A549 (cell line): ENCODE measurements around the gene NDUFAF3. TPM values are rescaled to one million over a fixed set of nuclear protein-coding genes. Genes with fewer than 3 reads are reported as not detected.

Experiments
- ATAC-seq, 2 experiments: fragments of 200-7000 bp in 1 of 2; fragments of >200 bp in 1 of 2; cut with Nextera tagmentation in 1 of 2; cut with Tn5 transposase in 1 of 2; 3 replicates each; pipeline versions ENCODE4 v1.8.0 to v1.9.1; 2018 to 2020; ENCODE audit warnings: mild to moderate bottlenecking in 1 of 2, moderate library complexity in 1 of 2
- CTCF ChIA-PET: fragments of 300-600 bp; sonication (Branson Sonifier 250); formaldehyde crosslinking; extraction: SDS; loops from one replicate; lab custom pipeline; 2021; ENCODE audit warnings: antibody characterized with exemption, inconsistent platforms; lab: Yijun Ruan, JAX
- POLR2A ChIA-PET: fragments of 350-600 bp; formaldehyde crosslinking; extraction: SDS; loops from one replicate; lab custom pipeline; 2021; ENCODE audit warnings: antibody characterized with exemption, inconsistent platforms; lab: Yijun Ruan, JAX
- DNase-seq, 2 experiments: peaks; one replicate each; pipeline versions ENCODE4 v3.0.0 to v3.0.0-alpha.2; 2011 to 2016; ENCODE audit warnings: low read depth in 1 of 2, low spot score in 1 of 2
- FAIRE-seq: peaks from 2 replicates; lab custom pipeline; 2011; peaks lifted over from hg19 to GRCh38; lab: Jason Lieb, UNC
- H3K27ac ChIP-seq, 2 experiments: fragments of >200 bp; sonication (Bioruptor Twin); formaldehyde crosslinking; 3 replicates each; pipeline ENCODE4 v1.5.1; 2016 to 2017
- H3K4me1 ChIP-seq: fragments of >200 bp; sonication (Bioruptor Twin); formaldehyde crosslinking; 3 replicates; pipeline ENCODE4 v1.6.1; 2016
- H3K4me2 ChIP-seq: fragments of >200 bp; sonication (Bioruptor Twin); formaldehyde crosslinking; 3 replicates; pipeline ENCODE4 v1.6.1; 2016
- H3K4me3 ChIP-seq: fragments of >200 bp; sonication (Bioruptor Twin); formaldehyde crosslinking; 3 replicates; pipeline ENCODE4 v1.5.1; 2016
- H3K9me3 ChIP-seq: fragments of >200 bp; sonication (Bioruptor Twin); formaldehyde crosslinking; 3 replicates; pipeline ENCODE4 v1.6.1; 2016
- BHLHE40 ChIP-seq: IDR thresholded peaks from 2 replicates; pipeline ENCODE4 v1.6.1; 2012; ENCODE audit warnings: low read depth, low read length, inconsistent platforms
- CBX2 ChIP-seq: fragments of 200-600 bp; sonication (generic); IDR thresholded peaks from 2 replicates; pipeline ENCODE4 v1.6.1; 2016; ENCODE audit warnings: low read depth, mild to moderate bottlenecking, borderline replicate concordance
- CBX8 ChIP-seq: fragments of 200-600 bp; sonication (generic); IDR thresholded peaks from 2 replicates; pipeline ENCODE4 v1.6.1; 2016
- EP300 ChIP-seq, 2 experiments: fragments of >200 bp; sonication (Bioruptor Twin); formaldehyde crosslinking; IDR thresholded peaks; 2 replicates in 1 of 2; 3 replicates in 1 of 2; pipeline ENCODE4 v1.6.1; 2016 to 2017
- ESRRA ChIP-seq: fragments of 150-350 bp; IDR thresholded peaks from 2 replicates; pipeline ENCODE4 v1.6.1; 2014; ENCODE audit warnings: mild to moderate bottlenecking, low read length, borderline replicate concordance
- FOSB ChIP-seq: fragments of 250-450 bp; sonication (Bioruptor Pico); IDR thresholded peaks from 2 replicates; pipeline ENCODE4 v1.5.0; 2020; ENCODE audit warnings: mild to moderate bottlenecking, moderate library complexity
- FOXS1 ChIP-seq: fragments of 250-450 bp; sonication (Bioruptor Pico); IDR thresholded peaks from 2 replicates; pipeline ENCODE4 v1.5.0; 2020; ENCODE audit warnings: mild to moderate bottlenecking, moderate library complexity
- GATA3 ChIP-seq: IDR thresholded peaks from 2 replicates; pipeline ENCODE4 v1.6.1; 2012; ENCODE audit warnings: borderline replicate concordance
- HOXA7 ChIP-seq: fragments of 250-450 bp; sonication (Bioruptor Pico); IDR thresholded peaks from 2 replicates; pipeline ENCODE4 v1.5.0; 2020; ENCODE audit warnings: mild to moderate bottlenecking, moderate library complexity
- HOXB13 ChIP-seq: fragments of 250-450 bp; sonication (Bioruptor Pico); IDR thresholded peaks from 2 replicates; pipeline ENCODE4 v1.5.0; 2020; ENCODE audit warnings: low read depth, mild to moderate bottlenecking, moderate library complexity
- HOXB5 ChIP-seq: fragments of 250-450 bp; sonication (Bioruptor Pico); IDR thresholded peaks from 2 replicates; pipeline ENCODE4 v1.5.0; 2020; ENCODE audit warnings: mild to moderate bottlenecking, moderate library complexity
- JUNB ChIP-seq: fragments of >200 bp; sonication (Bioruptor Twin); formaldehyde crosslinking; IDR thresholded peaks from 2 replicates; pipeline ENCODE4 v1.6.1; 2016
- KDM1A ChIP-seq: fragments of 200-600 bp; sonication (generic); IDR thresholded peaks from 2 replicates; pipeline ENCODE4 v1.6.1; 2016; ENCODE audit warnings: low read depth, mild to moderate bottlenecking
- MAZ ChIP-seq: fragments of 150-350 bp; IDR thresholded peaks from 2 replicates; pipeline ENCODE4 v1.6.1; 2014; ENCODE audit warnings: antibody characterized with exemption, low read depth, low read length, borderline replicate concordance
- PHF8 ChIP-seq: fragments of 200-600 bp; sonication (generic); IDR thresholded peaks from 2 replicates; pipeline ENCODE4 v1.6.1; 2016; ENCODE audit warnings: low read depth, mild to moderate bottlenecking, antibody characterized with exemption, moderate library complexity, borderline replicate concordance
- POLR2A ChIP-seq: IDR thresholded peaks from 2 replicates; pipeline ENCODE4 v1.6.1; 2012; ENCODE audit warnings: mild to moderate bottlenecking, low read length
- RAD21 ChIP-seq, 2 experiments: fragments of >200 bp in 1 of 2; sonication (Bioruptor Twin) in 1 of 2; formaldehyde crosslinking in 1 of 2; IDR thresholded peaks in 1 of 2; conservative IDR thresholded peaks in 1 of 2; 2 replicates in 1 of 2; 3 replicates in 1 of 2; pipeline ENCODE4 v1.6.1; 2012 to 2018; ENCODE audit warnings: inconsistent platforms in 1 of 2
- RARB ChIP-seq: fragments of 250-450 bp; sonication (Bioruptor Pico); IDR thresholded peaks from 2 replicates; pipeline ENCODE4 v1.8.0; 2021; ENCODE audit warnings: mild to moderate bottlenecking, moderate library complexity
- RFX5 ChIP-seq: fragments of 450-650 bp; IDR thresholded peaks from 2 replicates; pipeline ENCODE4 v1.7.1; 2014; ENCODE audit warnings: antibody characterized with exemption, mild to moderate bottlenecking, moderate library complexity
- ZNF302 ChIP-seq: fragments of 250-450 bp; sonication (Bioruptor Pico); IDR thresholded peaks from 2 replicates; pipeline ENCODE4 v1.9.0; 2021; ENCODE audit warnings: inconsistent platforms, mild to moderate bottlenecking, moderate library complexity
- WGBS: methylation state at CpG from one replicate; pipeline ENCODE4 v1.1.6; 2017; ENCODE audit errors: missing lambda C conversion rate; 5-methylcytosine and 5-hydroxymethylcytosine counted together
- polyA plus RNA-seq, 4 experiments: library from polyadenylated mRNA; depleted of rRNA in 3 of 4; stranded (reverse); fragments of >200 nt; fragmentation: RNase III in 1 of 4; extraction: RNeasy Plus Mini Kit Qiagen cat#74134 plus additional on column Dnase treatment in 1 of 4; gene quantifications; 2 replicates in 3 of 4; 3 replicates in 1 of 4; pipeline ENCODE4 v1.2.3, GENCODE V29; 2011 to 2017
- TF ChIP-seq, protein P1 (sequence below): fragments of 450-650 bp; IDR thresholded peaks from 2 replicates; pipeline ENCODE4 v1.6.1; 2014; ENCODE audit warnings: antibody characterized with exemption
- TF ChIP-seq, protein P2 (sequence below): IDR thresholded peaks from 2 replicates; pipeline ENCODE4 v1.6.1; 2012; ENCODE audit warnings: low read depth, borderline replicate concordance
- TF ChIP-seq, protein P3 (sequence below): fragments of >200 bp; sonication (Bioruptor Twin); formaldehyde crosslinking; IDR thresholded peaks from 3 replicates; pipeline ENCODE4 v1.6.1; 2016
- TF ChIP-seq, protein P4 (sequence below): IDR thresholded peaks from 2 replicates; pipeline ENCODE4 v1.6.1; 2012
- TF ChIP-seq, protein P5 (sequence below): fragments of >200 bp; sonication (Bioruptor Twin); formaldehyde crosslinking; IDR thresholded peaks from 2 replicates; pipeline ENCODE4 v1.6.1; 2016
- TF ChIP-seq, protein P6 (sequence below): fragments of 150-350 bp; IDR thresholded peaks from 2 replicates; pipeline ENCODE4 v1.6.1; 2014; ENCODE audit warnings: low read depth, mild to moderate bottlenecking, low read length

The NDUFAF3 gene
- polyA plus RNA-seq, 2 of the 4 experiments (the other 2 are of a cell fraction) = 44.3 to 71.4 TPM

DNA sequence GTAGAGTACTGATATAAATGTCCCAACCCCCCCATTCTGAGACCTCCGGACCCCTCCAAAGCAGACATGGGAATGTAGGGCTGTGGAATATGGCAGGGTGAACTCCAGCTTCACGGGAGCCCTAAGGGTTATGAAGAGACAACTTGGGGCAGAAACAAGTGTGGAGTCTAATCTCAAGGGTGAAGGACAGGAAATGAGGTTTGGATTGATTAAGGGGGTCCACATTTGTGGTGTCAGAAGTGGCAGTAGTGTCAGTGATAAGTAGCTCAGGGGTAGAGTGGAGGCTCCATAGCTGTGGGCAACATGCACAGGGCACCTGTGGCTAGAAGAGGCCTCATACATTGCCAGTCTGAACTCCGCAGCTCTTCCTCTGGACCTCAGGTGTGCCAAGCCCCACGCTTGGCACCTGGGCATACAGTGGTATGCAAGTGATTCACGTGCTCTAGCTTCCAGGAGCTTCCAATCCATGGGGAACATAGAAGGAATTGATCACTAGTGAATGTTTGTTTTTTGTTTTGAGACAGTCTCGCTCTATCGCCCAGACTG lies 36.0 kb upstream of the NDUFAF3 start:
- POLR2A ChIA-PET = no interaction called here
- CTCF ChIA-PET = interaction anchor here (0.9 to 16.7 kb wide), 3 partner anchors 12 to 300 kb away, joined by 3 to 385 read pairs (median 10); partner anchors contain the start of genes DALRD3, NCKIPSD, NDUFAF3 and WDR6
- peaks cover 12% of the 10 kb centered on the region for H3K4me1 ChIP-seq
- 95% methylated on average over 7 of the region's 7 CpGs for WGBS
- H3K4me3 ChIP-seq = no peak overlapping the region
- no peak overlapping the region for H3K27ac ChIP-seq
- FAIRE-seq (no peak), DNase-seq (no peak), ATAC-seq (no peak)
- H3K4me2 ChIP-seq = no peak overlapping the region
- no peaks in the 10 kb centered on the region for H3K9me3 ChIP-seq
- TF ChIP-seq, protein P1, sequence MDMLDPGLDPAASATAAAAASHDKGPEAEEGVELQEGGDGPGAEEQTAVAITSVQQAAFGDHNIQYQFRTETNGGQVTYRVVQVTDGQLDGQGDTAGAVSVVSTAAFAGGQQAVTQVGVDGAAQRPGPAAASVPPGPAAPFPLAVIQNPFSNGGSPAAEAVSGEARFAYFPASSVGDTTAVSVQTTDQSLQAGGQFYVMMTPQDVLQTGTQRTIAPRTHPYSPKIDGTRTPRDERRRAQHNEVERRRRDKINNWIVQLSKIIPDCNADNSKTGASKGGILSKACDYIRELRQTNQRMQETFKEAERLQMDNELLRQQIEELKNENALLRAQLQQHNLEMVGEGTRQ = no peak
- TF ChIP-seq CBX2 = no peak

DNA sequence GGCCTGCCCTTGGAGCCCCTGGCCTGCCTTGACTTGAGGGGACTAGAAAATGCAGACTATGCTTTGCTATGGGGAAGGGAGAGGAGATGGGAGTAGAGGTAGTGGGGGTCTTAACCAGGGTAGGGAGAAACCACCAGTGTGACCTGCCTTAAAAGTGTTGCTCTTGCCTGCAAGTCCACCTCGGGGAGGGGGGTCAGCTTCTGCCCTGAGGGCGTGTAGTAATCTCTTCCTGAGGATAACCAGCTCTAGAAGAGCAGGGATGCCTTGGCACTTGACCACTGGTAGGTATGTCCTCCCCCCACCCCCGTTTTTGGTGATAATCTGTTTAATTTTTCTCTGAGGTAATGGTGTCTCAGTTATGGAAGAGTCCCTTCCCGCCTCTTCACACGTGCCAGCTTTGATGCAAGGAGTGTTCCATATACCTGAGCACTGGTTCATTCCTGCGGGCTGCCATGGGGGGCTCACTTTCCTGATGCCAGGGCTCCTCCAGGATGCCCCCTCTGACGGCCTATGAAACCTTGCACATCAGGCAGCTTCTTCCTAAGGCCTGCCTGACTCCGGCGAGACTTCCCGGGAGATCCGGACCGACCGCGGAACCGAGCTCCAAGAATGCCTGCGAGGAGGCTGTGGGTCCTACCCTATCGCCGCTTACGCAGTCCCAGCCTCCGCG lies 32.7 kb upstream of the NDUFAF3 start:
- Histone ChIP-seq H3K4me1 (peaks cover 25% of the 10 kb centered on the region), H3K27ac (peak overlapping the region; percentile 93 to 97), H3K9me3 (no peaks in the 10 kb centered on the region), H3K4me3 (peak overlapping the region; percentile 92), H3K4me2 (peak overlapping the region; percentile 79)
- no peak; the same call in 1 of the 2 replicates for TF ChIP-seq PHF8
- TF ChIP-seq, protein P2, sequence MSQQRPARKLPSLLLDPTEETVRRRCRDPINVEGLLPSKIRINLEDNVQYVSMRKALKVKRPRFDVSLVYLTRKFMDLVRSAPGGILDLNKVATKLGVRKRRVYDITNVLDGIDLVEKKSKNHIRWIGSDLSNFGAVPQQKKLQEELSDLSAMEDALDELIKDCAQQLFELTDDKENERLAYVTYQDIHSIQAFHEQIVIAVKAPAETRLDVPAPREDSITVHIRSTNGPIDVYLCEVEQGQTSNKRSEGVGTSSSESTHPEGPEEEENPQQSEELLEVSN = peak; percentile 87
- no peak for TF ChIP-seq BHLHE40
- TF ChIP-seq JUNB = peak; percentile 24; the same call in 1 of the 2 replicates
- TF ChIP-seq RFX5 = no peak
- TF ChIP-seq, protein P3, sequence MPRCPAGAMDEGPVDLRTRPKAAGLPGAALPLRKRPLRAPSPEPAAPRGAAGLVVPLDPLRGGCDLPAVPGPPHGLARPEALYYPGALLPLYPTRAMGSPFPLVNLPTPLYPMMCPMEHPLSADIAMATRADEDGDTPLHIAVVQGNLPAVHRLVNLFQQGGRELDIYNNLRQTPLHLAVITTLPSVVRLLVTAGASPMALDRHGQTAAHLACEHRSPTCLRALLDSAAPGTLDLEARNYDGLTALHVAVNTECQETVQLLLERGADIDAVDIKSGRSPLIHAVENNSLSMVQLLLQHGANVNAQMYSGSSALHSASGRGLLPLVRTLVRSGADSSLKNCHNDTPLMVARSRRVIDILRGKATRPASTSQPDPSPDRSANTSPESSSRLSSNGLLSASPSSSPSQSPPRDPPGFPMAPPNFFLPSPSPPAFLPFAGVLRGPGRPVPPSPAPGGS = no peak
- TF ChIP-seq KDM1A = no peak
- no peak for TF ChIP-seq ZNF302 (CRISPR knock-in tag)
- no peak for TF ChIP-seq MAZ
- TF ChIP-seq, protein P4, sequence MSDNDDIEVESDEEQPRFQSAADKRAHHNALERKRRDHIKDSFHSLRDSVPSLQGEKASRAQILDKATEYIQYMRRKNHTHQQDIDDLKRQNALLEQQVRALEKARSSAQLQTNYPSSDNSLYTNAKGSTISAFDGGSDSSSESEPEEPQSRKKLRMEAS = peak; percentile 51
- no peak for TF ChIP-seq HOXB5 (CRISPR knock-in tag)
- no peak for TF ChIP-seq ESRRA
- POLR2A ChIA-PET = interaction anchor here (0.5 to 1.7 kb wide), 7 partner anchors 12 to 440 kb away, joined by 3 to 24 read pairs (median 3); partner anchors contain the start of genes IMPDH2, NDUFAF3, NICN1 and QRICH1
- FAIRE-seq (no peak), ATAC-seq (peak in 1 of 2 experiments; percentile 4; a peak in 2 of 6 replicates), DNase-seq (no peak)
- WGBS = 4% methylated on average over 4 of the region's 21 CpGs
- CTCF ChIA-PET = interaction anchor here (0.6 to 16.7 kb wide), 13 partner anchors 12 to 639 kb away, joined by 3 to 385 read pairs (median 4); partner anchors contain the start of genes ARIH2, DALRD3, IMPDH2 and NDUFAF3

DNA sequence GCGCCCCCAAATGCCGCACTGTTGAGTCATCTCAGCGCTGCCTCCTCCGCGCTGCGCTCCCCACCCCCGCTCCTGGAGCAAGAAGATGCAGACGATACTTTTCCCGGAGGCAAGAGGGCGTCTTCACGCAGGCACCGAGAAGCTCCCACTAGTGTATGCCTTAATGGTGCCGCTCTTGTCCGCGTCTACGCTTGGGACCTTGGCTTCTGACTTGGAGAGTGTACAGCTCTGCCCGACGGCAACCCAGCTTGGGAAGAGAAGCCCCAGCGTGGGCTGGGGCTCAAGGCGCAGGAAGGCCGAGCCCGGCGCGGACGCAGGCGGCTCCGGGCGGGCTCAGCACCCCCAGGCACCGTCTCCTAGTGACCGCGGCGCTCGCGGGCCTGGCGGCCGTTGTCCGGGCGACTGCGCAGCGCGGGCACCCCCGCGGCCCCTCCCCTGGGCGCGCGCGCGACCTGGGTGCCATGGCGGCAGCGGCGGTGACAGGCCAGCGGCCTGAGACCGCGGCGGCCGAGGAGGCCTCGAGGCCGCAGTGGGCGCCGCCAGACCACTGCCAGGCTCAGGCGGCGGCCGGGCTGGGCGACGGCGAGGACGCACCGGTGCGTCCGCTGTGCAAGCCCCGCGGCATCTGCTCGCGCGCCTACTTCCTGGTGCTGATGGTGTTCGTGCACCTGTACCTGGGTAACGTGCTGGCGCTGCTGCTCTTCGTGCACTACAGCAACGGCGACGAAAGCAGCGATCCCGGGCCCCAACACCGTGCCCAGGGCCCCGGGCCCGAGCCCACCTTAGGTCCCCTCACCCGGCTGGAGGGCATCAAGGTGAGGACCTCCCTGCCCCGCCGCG lies 31.9 kb upstream of the NDUFAF3 start, which contains the start of gene P4HTM:
Gene P4HTM, plus strand, starts transcription at position 446 of the 840 bp plus-strand sequence. Its CDS starts 16 bp downstream, at position 462.
- peaks cover 25% of the 10 kb centered on the region for H3K4me1 ChIP-seq
- peak; percentile 79 to 89 for ATAC-seq
- H3K4me3 ChIP-seq = peak within 1 kb of the TSS; percentile 92
- DNase-seq = peak in 1 of 2 experiments; percentile 82
- FAIRE-seq = no peak
- ChIA-PET POLR2A (interaction anchor here (0.5 to 1.7 kb wide), 7 partner anchors 11 to 439 kb away, joined by 3 to 24 read pairs (median 3); partner anchors contain the start of genes IMPDH2, NDUFAF3, NICN1 and WDR6), CTCF (interaction anchor here (0.6 to 16.7 kb wide), 11 partner anchors 12 to 464 kb away, joined by 3 to 385 read pairs (median 4); partner anchors contain the start of genes ARIH2, DALRD3, IMPDH2 and NDUFAF3)
- no peaks in the 10 kb centered on the region for H3K9me3 ChIP-seq
- WGBS = 0% methylated on average over 2 of the region's 91 CpGs
- H3K27ac ChIP-seq = peak within 1 kb of the TSS; percentile 93 to 97
- H3K4me2 ChIP-seq = peak within 1 kb of the TSS; percentile 79
- TF ChIP-seq FOXS1 (CRISPR knock-in tag) (no peak), RARB (CRISPR knock-in tag) (no peak), CBX8 (no peak), MAZ (no peak), FOSB (CRISPR knock-in tag) (no peak), EP300 (IDR thresholded peaks at IDR 0.05) (no peak), RAD21 (conservative IDR thresholded peaks at IDR 0.05 in 1 of 2, IDR thresholded peaks at IDR 0.05 in 1 of 2) (peak in 1 of 2 experiments; percentile 20; a peak in 2 of 5 replicates), HOXA7 (CRISPR knock-in tag) (no peak), PHF8 (peak; percentile 53), HOXB13 (CRISPR knock-in tag) (no peak), BHLHE40 (no peak), GATA3 (no peak), POLR2A (peak; percentile 40), HOXB5 (CRISPR knock-in tag) (no peak), ZNF302 (CRISPR knock-in tag) (no peak), KDM1A (no peak)
- TF ChIP-seq, protein P5, sequence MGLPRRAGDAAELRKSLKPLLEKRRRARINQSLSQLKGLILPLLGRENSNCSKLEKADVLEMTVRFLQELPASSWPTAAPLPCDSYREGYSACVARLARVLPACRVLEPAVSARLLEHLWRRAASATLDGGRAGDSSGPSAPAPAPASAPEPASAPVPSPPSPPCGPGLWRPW = no peak
- TF ChIP-seq, protein P6, sequence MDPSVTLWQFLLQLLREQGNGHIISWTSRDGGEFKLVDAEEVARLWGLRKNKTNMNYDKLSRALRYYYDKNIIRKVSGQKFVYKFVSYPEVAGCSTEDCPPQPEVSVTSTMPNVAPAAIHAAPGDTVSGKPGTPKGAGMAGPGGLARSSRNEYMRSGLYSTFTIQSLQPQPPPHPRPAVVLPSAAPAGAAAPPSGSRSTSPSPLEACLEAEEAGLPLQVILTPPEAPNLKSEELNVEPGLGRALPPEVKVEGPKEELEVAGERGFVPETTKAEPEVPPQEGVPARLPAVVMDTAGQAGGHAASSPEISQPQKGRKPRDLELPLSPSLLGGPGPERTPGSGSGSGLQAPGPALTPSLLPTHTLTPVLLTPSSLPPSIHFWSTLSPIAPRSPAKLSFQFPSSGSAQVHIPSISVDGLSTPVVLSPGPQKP = no peak
